AG10803 (cell line): ENCODE results near the gene ABCA4.

ENCODE experiments used
- DNase-seq: peaks from one replicate; pipeline ENCODE4 v3.0.0; 2010; ENCODE audit warnings: low read depth
- H3K4me3 ChIP-seq: 2 replicates; pipeline ENCODE4 v1.5.1; 2011; ENCODE audit warnings: mild to moderate bottlenecking, low read length, control low read depth
- TF ChIP-seq, protein P1 (sequence below): conservative IDR thresholded peaks from 2 replicates; pipeline ENCODE4 v1.5.1; 2011; ENCODE audit warnings: mild to moderate bottlenecking, low read length, control low read depth, inconsistent platforms

ABCA4 gene

DNA sequence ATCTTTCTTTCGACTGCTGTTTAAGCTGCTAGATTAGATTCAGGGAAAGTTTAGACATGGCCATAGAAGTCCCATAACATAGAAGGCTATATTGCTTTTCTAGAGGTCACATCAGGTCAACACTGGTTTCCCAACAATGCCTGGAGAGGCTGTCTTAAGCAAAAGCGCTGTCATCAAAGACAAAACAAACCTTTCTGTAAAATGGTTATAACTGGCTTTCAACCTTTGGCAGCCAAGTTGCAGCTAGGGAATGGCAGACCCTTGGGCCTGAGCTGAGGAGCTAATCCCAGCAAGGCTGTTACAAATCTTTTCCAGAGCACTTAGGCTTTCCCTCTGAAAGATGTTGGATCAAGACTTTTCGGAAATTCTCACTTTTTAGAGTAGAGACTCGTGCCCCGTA is 11.2 kb upstream of the ABCA4 start:
- no peak for DNase-seq
- no peak overlapping the region for H3K4me3 ChIP-seq
- TF ChIP-seq, protein P1, sequence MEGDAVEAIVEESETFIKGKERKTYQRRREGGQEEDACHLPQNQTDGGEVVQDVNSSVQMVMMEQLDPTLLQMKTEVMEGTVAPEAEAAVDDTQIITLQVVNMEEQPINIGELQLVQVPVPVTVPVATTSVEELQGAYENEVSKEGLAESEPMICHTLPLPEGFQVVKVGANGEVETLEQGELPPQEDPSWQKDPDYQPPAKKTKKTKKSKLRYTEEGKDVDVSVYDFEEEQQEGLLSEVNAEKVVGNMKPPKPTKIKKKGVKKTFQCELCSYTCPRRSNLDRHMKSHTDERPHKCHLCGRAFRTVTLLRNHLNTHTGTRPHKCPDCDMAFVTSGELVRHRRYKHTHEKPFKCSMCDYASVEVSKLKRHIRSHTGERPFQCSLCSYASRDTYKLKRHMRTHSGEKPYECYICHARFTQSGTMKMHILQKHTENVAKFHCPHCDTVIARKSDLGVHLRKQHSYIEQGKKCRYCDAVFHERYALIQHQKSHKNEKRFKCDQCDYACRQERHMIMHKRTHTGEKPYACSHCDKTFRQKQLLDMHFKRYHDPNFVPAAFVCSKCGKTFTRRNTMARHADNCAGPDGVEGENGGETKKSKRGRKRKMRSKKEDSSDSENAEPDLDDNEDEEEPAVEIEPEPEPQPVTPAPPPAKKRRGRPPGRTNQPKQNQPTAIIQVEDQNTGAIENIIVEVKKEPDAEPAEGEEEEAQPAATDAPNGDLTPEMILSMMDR = no peak

DNA sequence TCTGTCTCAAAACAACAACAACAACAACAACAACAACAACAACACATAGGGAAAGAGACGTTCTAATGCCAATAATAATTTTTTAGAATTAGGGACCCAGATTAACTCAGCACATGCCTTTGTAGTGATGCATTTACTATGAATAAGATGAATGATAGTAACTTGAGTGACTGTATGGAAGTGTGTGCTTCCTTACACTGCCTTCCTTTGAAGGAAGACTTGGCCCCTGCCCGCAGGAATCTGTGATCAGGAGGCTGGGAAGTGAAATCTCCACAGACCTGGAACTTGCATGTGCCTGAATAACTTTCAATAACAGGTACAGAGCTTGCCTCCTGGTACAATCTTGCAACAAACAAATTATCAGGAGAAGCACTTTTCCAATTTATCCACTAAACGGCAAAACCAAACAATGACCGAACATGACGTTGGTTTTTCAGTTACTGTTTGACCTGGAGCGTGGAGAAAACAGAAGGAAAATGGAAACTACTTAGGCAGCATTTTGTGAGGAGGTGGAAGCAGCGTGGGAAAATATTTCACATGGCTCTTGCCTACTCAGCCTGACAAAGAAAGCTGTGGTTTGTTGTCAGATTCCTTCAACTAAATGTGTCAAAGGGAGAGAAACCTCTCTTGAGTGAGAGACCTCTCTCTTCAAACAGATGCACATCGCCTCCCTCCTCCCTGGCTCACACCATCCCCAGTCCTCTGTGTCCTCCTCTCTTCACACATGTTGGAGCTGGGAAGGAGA is 10.1 kb upstream of the ABCA4 start:
- no peak overlapping the region for H3K4me3 ChIP-seq
- DNase-seq = peak; percentile 46
- TF ChIP-seq, protein P1 = no peak

DNA sequence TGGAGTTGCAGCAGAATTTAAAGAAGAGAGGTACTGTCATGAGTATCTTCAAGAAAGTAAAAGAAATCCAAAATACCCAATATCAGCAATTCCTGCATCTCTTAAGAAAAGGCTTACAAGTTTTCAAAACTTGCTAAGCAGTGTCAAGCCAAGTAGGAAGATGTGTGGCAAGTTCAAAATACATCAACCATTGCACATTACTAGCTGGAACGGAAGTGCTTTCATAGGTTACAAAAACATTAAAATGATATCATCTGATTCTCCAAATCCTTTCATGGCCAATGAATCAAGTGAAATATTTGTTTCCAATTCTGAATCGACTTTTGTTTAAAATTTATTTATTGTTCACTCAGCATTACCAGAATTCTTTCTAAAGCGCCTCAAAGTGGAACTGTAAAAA is 5.7 kb upstream of the ABCA4 start:
- DNase-seq = no peak
- H3K4me3 ChIP-seq = no peak overlapping the region
- TF ChIP-seq, protein P1 = no peak

DNA sequence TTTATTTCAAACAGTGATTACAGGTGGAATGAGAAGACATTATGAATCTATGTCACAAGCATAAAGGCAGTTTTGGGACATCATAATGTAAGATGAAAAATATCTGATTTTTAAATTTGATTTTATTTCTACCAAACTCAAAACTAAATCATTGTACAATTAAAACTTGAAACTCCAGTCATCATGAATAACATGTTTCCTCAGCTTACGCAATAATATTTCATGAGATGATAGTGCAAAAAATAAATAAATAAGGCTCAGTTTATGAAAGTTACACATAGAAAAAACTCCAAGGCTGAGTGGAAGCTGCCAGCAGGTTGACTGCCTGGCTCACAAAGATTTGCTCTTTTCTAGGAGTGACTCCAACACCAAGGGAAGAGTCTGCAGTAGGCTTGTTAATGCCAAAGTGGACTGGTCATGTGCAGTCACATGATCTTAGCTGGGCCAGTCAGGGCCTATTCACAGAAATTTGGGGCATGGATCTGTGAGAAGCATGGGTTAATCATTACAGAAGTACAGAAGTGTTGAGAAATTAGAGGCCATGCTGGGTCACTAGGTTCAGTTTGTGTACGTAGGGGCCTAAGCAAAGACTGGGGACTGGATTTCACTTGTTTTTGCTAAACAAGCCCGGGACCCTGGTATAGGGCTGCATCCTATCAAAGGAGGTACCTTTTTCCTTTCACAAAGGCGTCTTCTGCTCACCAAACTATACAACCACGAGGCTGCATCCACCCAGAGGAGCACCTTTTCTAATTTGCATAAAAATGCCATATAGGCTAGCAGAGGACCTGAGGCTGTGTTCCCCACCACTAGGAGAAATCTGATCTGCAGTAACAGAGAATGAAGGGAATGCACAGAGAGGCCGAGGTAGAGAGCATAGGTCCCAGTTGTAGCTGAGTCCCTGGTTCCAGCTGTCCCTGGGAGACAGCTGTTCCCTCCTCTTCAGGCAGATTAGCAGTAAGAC is 4.9 kb upstream of the ABCA4 start:
- no peak for DNase-seq
- H3K4me3 ChIP-seq = no peak overlapping the region
- TF ChIP-seq, protein P1 = no peak

DNA sequence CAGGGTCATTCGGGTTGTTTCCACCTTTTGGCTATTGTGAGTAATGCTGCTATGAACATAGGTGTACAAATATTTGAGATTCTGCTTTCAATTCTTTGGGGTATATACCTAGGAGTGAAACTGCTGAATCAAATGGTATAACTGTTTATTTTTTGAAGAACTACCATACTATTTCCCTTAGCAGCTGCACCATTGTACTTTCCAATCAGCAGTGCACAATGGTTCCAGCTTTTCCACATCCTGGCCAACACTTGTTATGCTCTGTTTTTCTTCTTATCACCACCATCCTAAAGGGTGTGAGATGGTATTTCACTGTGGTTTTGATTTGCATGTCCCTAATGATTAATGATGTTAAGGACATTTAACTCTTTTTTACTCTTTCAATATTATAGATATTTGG is 3.6 kb upstream of the ABCA4 start:
- DNase-seq = no peak
- no peak overlapping the region for H3K4me3 ChIP-seq
- TF ChIP-seq, protein P1 = no peak

DNA sequence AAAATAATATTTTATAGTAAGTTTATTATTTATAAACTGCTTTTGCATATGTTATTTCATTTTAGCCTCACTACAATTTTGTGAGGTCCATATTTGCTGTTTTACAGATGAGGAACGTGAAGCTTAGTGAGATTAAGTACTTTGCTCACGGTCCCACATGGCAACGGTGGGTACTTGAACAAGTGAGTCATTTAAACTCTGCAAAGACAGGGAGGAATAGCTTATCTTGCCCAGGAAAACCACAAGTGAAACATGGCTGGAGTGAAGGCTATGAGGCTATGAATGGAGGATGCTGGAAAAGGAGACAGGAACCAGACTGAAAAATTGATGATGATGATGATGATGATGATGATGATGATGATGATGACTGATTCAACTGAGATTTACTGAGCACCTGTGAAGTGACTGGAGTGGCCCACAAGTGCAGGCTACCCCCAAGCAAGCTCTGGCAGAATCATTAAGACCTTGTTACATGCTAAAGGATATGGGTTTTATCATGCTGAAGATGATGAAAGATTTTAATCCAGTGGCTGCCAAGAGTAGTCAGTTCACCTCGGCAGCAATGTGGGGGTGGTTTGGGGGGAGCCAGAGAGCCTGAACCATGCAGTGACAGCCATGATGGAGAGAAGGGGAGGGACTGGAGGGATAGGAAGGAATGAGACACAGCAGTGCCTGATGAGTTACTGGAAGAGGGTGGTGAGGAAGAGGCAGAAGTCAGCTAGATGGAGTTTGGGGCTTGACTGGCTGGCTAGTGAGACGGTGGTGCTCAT is 1.4 kb upstream of the ABCA4 start:
- DNase-seq = peak; percentile 27
- TF ChIP-seq, protein P1 = no peak

More for the DNA sequence above, 1.4 kb upstream of the ABCA4 start:
- no peak overlapping the region for H3K4me3 ChIP-seq
